Islet precursor cell (in vitro differentiated cells): Measurements from ENCODE around the gene NXPH1.

Source experiments
- DNase-seq: peaks from one replicate; pipeline ENCODE4 v3.0.0-alpha.2; 2018

Gene NXPH1

DNA sequence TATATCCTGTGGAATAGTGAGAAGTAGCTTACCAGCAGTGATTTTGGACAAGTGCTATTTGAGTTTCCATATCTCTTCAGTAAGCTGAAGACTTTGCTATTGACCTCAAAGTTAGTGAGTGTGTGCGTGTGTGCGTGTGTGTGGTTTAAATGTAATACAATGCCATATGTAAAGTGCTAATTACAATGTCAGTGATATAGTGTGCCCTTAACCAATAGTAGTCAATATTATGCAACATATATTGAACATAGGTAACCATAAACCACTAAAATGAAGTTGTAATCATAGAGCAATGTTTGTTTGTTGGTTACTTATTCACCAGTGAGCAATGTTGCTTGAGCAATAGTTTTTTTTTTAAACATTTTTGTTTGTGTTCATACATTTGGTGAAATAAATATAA lies 309.4 kb downstream of the NXPH1 start:
- DNase-seq, result no peak

DNA sequence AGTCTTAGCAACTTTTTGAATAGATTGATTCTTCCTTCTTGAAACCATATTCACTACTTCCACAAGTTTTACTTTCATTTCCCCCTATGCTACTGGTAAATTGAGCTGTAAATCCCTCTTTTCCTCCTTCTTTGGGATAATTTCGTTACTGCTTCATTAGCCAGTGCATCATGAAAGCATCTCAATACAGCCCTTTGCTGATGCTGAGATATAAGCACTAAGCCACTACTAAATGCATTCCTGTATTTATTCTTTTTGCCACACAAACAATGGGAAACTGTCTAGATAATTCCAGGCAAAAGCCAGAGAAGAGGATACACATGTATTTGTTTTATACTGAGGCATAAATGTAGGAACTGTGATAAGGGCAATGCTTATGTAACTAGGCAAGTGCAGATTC lies 313.9 kb downstream of the NXPH1 start:
- no peak for DNase-seq

- no peak for DNase-seq
Observed at GRCh38 chr7:8751557-8752231, 318.3 kb downstream of the NXPH1 start.

GRCh38 chr7:8753355-8753754 lies 319.9 kb downstream of the NXPH1 start:
- DNase-seq, result no peak

- no peak for DNase-seq
Observed at GRCh38 chr7:8761731-8762130, 328.3 kb downstream of the NXPH1 start.

GRCh38 chr7:8762803-8763202 lies 329.4 kb downstream of the NXPH1 start:
- no peak for DNase-seq

- no peak for DNase-seq
Observed at GRCh38 chr7:8765374-8765773, 332.0 kb downstream of the NXPH1 start.

- DNase-seq, result no peak
Observed at GRCh38 chr7:8773518-8773917, 340.1 kb downstream of the NXPH1 start.

DNA sequence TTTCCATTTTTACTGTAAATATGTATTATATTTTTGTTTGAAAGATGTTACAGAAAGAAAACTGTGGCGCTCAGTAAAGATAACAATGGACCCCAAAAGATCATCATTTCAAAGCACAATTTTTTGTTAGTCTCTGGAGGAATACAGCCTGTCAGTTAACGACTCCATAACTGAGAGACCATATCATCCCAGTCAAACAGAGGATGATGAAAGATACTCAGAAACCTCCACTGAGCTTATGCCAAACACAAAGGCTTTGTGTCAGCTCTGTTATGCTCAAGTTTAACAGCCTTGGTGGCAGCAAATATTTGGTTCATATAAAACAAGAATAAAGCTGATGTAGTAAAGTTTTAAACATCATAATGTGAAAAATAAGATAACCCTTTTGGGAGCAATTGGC lies 345.1 kb downstream of the NXPH1 start:
- no peak for DNase-seq

DNA sequence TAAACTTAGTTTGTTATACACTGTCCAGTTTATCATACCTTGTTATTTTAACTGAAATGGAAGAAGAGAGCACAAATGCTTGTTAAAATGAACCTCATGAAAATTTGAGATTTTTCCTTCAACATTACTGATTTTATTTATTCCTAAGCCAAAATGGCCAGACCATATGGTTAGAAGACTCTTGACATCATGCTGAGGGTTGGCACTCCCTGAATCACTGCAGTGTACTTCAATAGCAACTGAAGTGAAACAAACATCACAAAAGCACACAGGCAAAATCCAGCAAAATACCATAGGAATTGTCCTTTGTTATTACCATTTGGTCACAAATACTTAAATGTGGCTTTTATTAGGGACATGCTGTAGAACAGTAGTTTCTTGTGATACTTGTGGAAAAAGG lies 347.8 kb downstream of the NXPH1 start:
- DNase-seq, result no peak

GRCh38 chr7:8783229-8783628 lies 349.8 kb downstream of the NXPH1 start:
- no peak for DNase-seq

DNA sequence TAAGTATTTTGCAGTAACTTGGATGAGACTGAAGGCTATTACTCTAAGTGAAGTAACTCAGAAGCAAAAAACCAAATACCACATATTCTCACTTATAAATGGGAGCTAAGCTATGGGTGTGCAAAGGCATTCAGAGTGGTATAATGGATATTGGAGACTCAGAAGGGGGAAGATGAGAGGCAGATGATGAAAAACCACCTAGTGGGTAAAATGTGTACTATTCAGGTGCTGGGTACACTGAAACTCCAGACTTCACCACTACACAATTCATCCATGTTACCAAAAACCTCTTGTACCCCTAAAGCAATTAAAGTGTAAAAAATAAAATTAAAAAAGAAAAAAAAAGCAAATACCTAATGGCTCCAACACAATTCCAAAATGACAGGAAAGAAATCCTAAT lies 351.7 kb downstream of the NXPH1 start:
- DNase-seq, result no peak

- no peak for DNase-seq
Observed at GRCh38 chr7:8800986-8801385, 367.6 kb downstream of the NXPH1 start.
